Endothelial cell of umbilical vein (primary cell): Measurements from ENCODE around the gene SP3. TPM values are rescaled to one million over a fixed set of nuclear protein-coding genes. Genes with fewer than 3 reads are reported as not detected.

Source experiments
- BruUV-seq: library from RNA; stranded (reverse); fragments of 400-500 nt; replicated peaks from 2 replicates; lab custom pipeline; 2021; lab: Mats Ljungman, UMichigan
- CTCF ChIA-PET: fragments of 300-600, 350-600 bp; sonication (Branson Sonifier 250); formaldehyde crosslinking; loops from one replicate; lab custom pipeline; 2021; ENCODE audit warnings: antibody characterized with exemption, inconsistent platforms; lab: Charles Lee
- POLR2A ChIA-PET: fragments of 300-600, 350-600 bp; sonication (Branson Sonifier 250); formaldehyde crosslinking; loops from one replicate; lab custom pipeline; 2021; ENCODE audit warnings: antibody characterized with exemption, inconsistent platforms; lab: Charles Lee
- DNase-seq: peaks from one replicate; pipeline ENCODE4 v3.0.0-alpha.2; 2011; ENCODE audit warnings: low read depth, low spot score
- FAIRE-seq: peaks from 2 replicates; lab custom pipeline; 2011; peaks lifted over from hg19 to GRCh38; lab: Jason Lieb, UNC
- H2AFZ ChIP-seq: 2 replicates; pipeline ENCODE4 v1.6.0; 2012; ENCODE audit warnings: low read depth, low read length, control low read depth, inconsistent platforms
- H3K27ac ChIP-seq: 2 replicates; pipeline ENCODE4 v1.5.1; 2011; ENCODE audit warnings: low read depth, mild to moderate bottlenecking, control low read depth, low read length, moderate library complexity; ENCODE audit not compliant: insufficient read depth
- H3K27me3 ChIP-seq, 2 experiments: 2 replicates each; pipeline versions ENCODE4 v1.6.0 to v1.6.1; 2011; ENCODE audit warnings: low read length in 2 of 2, mixed read lengths in 1 of 2; ENCODE audit not compliant: control insufficient read depth in 2 of 2, insufficient read depth in 2 of 2
- H3K36me3 ChIP-seq, 2 experiments: 2 replicates in 1 of 2; 3 replicates in 1 of 2; pipeline ENCODE4 v1.5.1; 2011; ENCODE audit warnings: low read length in 2 of 2, mild to moderate bottlenecking in 1 of 2, moderate library complexity in 1 of 2; ENCODE audit not compliant: control insufficient read depth in 2 of 2, insufficient read depth in 2 of 2; ENCODE audit errors: extremely low read depth in 1 of 2
- H3K4me1 ChIP-seq: 3 replicates; pipeline ENCODE4 v1.5.1; 2011; ENCODE audit warnings: mild to moderate bottlenecking, low read length; ENCODE audit not compliant: control insufficient read depth, insufficient read depth; ENCODE audit errors: extremely low read depth
- H3K4me2 ChIP-seq: 2 replicates; pipeline ENCODE4 v1.6.1; 2011; ENCODE audit warnings: low read length, control low read depth, mixed read lengths; ENCODE audit not compliant: insufficient read depth
- H3K4me3 ChIP-seq, 3 experiments: fragments of 200-600 bp in 1 of 3; sonication (generic), shearing (Covaris generic) in 1 of 3; replicated peaks in 1 of 3; 2 replicates each; pipeline ENCODE4 v1.5.1; 2011 to 2016; ENCODE audit warnings: control low read depth in 3 of 3, low read length in 3 of 3, mild to moderate bottlenecking in 2 of 3, inconsistent platforms in 1 of 3, low read depth in 1 of 3, moderate library complexity in 1 of 3; ENCODE audit not compliant: insufficient read depth in 1 of 3
- H3K79me2 ChIP-seq: 2 replicates; pipeline ENCODE4 v1.6.0; 2012; ENCODE audit warnings: low read length, inconsistent platforms; ENCODE audit not compliant: control insufficient read depth, insufficient read depth
- H3K9ac ChIP-seq: replicated peaks from 2 replicates; pipeline ENCODE3; 2011; ENCODE audit warnings: low read length, control low read depth; ENCODE audit not compliant: insufficient read depth; ENCODE audit errors: extremely low read depth
- H3K9me1 ChIP-seq: replicated peaks from 3 replicates; pipeline ENCODE4 v1.6.0; 2011; ENCODE audit warnings: mild to moderate bottlenecking, low read length; ENCODE audit not compliant: control insufficient read depth, insufficient read depth; ENCODE audit errors: extremely low read depth
- H3K9me3 ChIP-seq: replicated peaks from 2 replicates; pipeline ENCODE4 v1.5.1; 2012; ENCODE audit warnings: low read length, inconsistent platforms; ENCODE audit not compliant: control insufficient read depth, insufficient read depth
- H4K20me1 ChIP-seq: replicated peaks from 2 replicates; pipeline ENCODE3; 2011; ENCODE audit warnings: mild to moderate bottlenecking, low read length; ENCODE audit not compliant: control insufficient read depth, insufficient read depth; ENCODE audit errors: extremely low read depth
- EZH2 ChIP-seq: IDR thresholded peaks from 2 replicates; pipeline ENCODE4 v1.6.1; 2012; ENCODE audit warnings: borderline replicate concordance, low read depth, mild to moderate bottlenecking, moderate library complexity, low read length, inconsistent platforms; ENCODE audit not compliant: severe bottlenecking
- FOS ChIP-seq: IDR thresholded peaks from 2 replicates; pipeline ENCODE4 v1.6.1; 2011; ENCODE audit warnings: mild to moderate bottlenecking, low read length, moderate library complexity, borderline replicate concordance; ENCODE audit not compliant: insufficient read depth
- GATA2 ChIP-seq: IDR thresholded peaks from 2 replicates; pipeline ENCODE4 v1.7.0; 2011; ENCODE audit warnings: low read depth, mild to moderate bottlenecking, moderate library complexity, mixed read lengths, low read length; ENCODE audit not compliant: insufficient read length, insufficient read depth
- JUN ChIP-seq: IDR thresholded peaks from 2 replicates; pipeline ENCODE4 v1.6.1; 2011; ENCODE audit warnings: borderline replicate concordance, low read depth; ENCODE audit not compliant: insufficient read length, insufficient read depth
- MYC ChIP-seq: IDR thresholded peaks from one replicate; pipeline ENCODE4 v1.6.1; 2011; ENCODE audit warnings: mild to moderate bottlenecking, low read depth, low read length
- POLR2A ChIP-seq: IDR thresholded peaks from 2 replicates; pipeline ENCODE4 v1.6.1; 2012; ENCODE audit warnings: low read depth, mild to moderate bottlenecking, control low read depth, low read length
- POLR2AphosphoS5 ChIP-seq: IDR thresholded peaks from 2 replicates; pipeline ENCODE4 v1.6.1; 2012; ENCODE audit warnings: low read depth, mild to moderate bottlenecking, control low read depth, low read length, moderate library complexity; ENCODE audit not compliant: insufficient read depth
- dilution Hi-C: fragments of 300-500 bp; cut with MboI; formaldehyde crosslinking; loops from one replicate; pipeline ENCODE4 v1.15.0; 2019; ENCODE audit warnings: low sequenced_read_pairs; ENCODE audit not compliant: extremely low pct_ligation_motif_present
- intact Hi-C: fragments of 100-400 bp; cut with micrococcal nuclease; formaldehyde crosslinking; loops from one replicate; pipeline ENCODE4 v1.10.0; 2022
- polyA plus RNA-seq, 4 experiments: library from polyadenylated mRNA; depleted of rRNA in 3 of 4; stranded (reverse) in 3 of 4; unstranded in 1 of 4; fragments of >200 nt; gene quantifications; 2 replicates each; pipeline versions ENCODE4 v1.2.1 to v1.2.3, GENCODE V29; 2011 to 2012; ENCODE audit warnings: missing spikeins in 1 of 4
- total RNA-seq: library from RNA; stranded (reverse); gene quantifications from 2 replicates; pipeline ENCODE4 v1.2.3, GENCODE V29; 2021
- TF ChIP-seq, protein P1 (sequence below): IDR thresholded peaks from 2 replicates; pipeline ENCODE4 v1.6.1; 2011; ENCODE audit not compliant: insufficient read depth, insufficient read length
- TF ChIP-seq, protein P2 (sequence below), 2 donors: IDR thresholded peaks; 1 replicate in 1 of 2; 2 replicates in 1 of 2; pipeline ENCODE4 v1.5.1; 2011; ENCODE audit warnings: low read length in 2 of 2, mild to moderate bottlenecking in 2 of 2, moderate library complexity in 2 of 2, control low read depth in 1 of 2, inconsistent platforms in 1 of 2, low read depth in 1 of 2; ENCODE audit not compliant: insufficient read depth in 1 of 2; ENCODE audit errors: extremely low read depth in 1 of 2

SP3 gene
- total and polyA plus RNA-seq, 2 donors (not counting 3 experiments of a cell fraction or from before 2014, with no cell fraction given), result 23.9 to 59.0 TPM

DNA sequence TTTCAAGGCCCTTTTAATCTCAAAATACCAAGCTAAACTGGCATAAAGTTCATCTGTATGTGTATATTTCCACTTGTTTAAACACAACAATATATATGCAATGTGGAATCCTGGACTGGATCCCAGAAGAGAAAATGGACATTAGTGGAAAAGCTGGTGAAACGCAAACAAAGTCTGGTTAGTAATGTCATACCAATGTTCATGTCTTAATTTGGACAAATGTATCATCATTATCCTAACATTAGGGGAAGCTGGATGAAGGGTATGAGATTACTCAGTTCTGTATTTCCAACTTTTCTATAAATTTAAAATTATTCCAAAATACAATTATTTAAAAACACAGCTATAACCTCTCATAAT lies 3.8 kb downstream of the SP3 start:
- intact Hi-C loops, result loop anchor here (5.0 kb wide), 1 partner anchor 59 kb away; no protein-coding TSS in a partner anchor
- ChIA-PET POLR2A (no interaction called here), CTCF (no interaction called here)
- H3K27ac ChIP-seq, result no peak overlapping the region
- H3K9me3 ChIP-seq, result no peaks in the 10 kb centered on the region
- TF ChIP-seq POLR2A (no peak), FOS (no peak), EZH2 (no peak), GATA2 (no peak), MYC (no peak), POLR2AphosphoS5 (no peak), JUN (no peak)
- TF ChIP-seq, protein P1, sequence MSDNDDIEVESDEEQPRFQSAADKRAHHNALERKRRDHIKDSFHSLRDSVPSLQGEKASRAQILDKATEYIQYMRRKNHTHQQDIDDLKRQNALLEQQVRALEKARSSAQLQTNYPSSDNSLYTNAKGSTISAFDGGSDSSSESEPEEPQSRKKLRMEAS, result no peak
- TF ChIP-seq, protein P2, sequence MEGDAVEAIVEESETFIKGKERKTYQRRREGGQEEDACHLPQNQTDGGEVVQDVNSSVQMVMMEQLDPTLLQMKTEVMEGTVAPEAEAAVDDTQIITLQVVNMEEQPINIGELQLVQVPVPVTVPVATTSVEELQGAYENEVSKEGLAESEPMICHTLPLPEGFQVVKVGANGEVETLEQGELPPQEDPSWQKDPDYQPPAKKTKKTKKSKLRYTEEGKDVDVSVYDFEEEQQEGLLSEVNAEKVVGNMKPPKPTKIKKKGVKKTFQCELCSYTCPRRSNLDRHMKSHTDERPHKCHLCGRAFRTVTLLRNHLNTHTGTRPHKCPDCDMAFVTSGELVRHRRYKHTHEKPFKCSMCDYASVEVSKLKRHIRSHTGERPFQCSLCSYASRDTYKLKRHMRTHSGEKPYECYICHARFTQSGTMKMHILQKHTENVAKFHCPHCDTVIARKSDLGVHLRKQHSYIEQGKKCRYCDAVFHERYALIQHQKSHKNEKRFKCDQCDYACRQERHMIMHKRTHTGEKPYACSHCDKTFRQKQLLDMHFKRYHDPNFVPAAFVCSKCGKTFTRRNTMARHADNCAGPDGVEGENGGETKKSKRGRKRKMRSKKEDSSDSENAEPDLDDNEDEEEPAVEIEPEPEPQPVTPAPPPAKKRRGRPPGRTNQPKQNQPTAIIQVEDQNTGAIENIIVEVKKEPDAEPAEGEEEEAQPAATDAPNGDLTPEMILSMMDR (IDR thresholded peaks at IDR 0.05; ENCODE audit: extremely low read depth in 1 of 2, insufficient read depth in 1 of 2, low read depth in 1 of 2, low read length in 2 of 2), result no peak
- no peaks in the 10 kb centered on the region for H3K36me3 ChIP-seq
- H3K4me3 ChIP-seq, result peak overlapping the region in 1 of 3 experiments; percentile 96
- dilution Hi-C loops, result no loop called here
- H3K9me1 ChIP-seq, result no peaks in the 10 kb centered on the region
- H3K4me2 ChIP-seq, result peak overlapping the region; percentile 84
- H3K9ac ChIP-seq, result no peak overlapping the region
- BruUV-seq, result no TSS peak
- FAIRE-seq, result no peak
- no peaks in the 10 kb centered on the region for H3K27me3 ChIP-seq
- peaks cover 15% of the 10 kb centered on the region for H3K4me1 ChIP-seq
- H4K20me1 ChIP-seq, result peaks cover 10% of the 10 kb centered on the region
- peaks cover 72% of the 10 kb centered on the region for H3K79me2 ChIP-seq
- no peak for DNase-seq
- H2AFZ ChIP-seq, result no peak overlapping the region
